Stomach smooth muscle (tissue), 2 donors: ENCODE data around the gene QRICH1.
"Not testable (repeated sequence)": the region's sequence is repeated elsewhere in the genome, so short reads cannot be mapped to it uniquely, and the experiment has no call there.

Experiments
- H3K27ac ChIP-seq: one replicate; pipeline ENCODE4 v1.7.0; 2013; ENCODE audit warnings: mild to moderate bottlenecking, low read length, inconsistent platforms
- H3K27me3 ChIP-seq, 2 donors: one replicate each; pipeline ENCODE4 v1.7.0; 2013; ENCODE audit warnings: low read length in 2 of 2; ENCODE audit not compliant: insufficient read depth in 2 of 2, control insufficient read depth in 1 of 2
- H3K36me3 ChIP-seq, 2 donors: one replicate each; pipeline ENCODE4 v1.7.0; 2013; ENCODE audit warnings: low read length in 2 of 2; ENCODE audit not compliant: control insufficient read depth in 2 of 2, insufficient read depth in 2 of 2
- H3K4me1 ChIP-seq: one replicate; pipeline ENCODE4 v1.7.0; 2013; ENCODE audit warnings: low read length; ENCODE audit not compliant: control insufficient read depth, insufficient read depth
- H3K4me3 ChIP-seq, 2 donors: one replicate each; pipeline ENCODE4 v1.7.0; 2013; ENCODE audit warnings: low read length in 2 of 2
- H3K9ac ChIP-seq, 2 donors: one replicate each; pipeline ENCODE4 v1.7.0; 2013; ENCODE audit warnings: low read length in 2 of 2, mild to moderate bottlenecking in 1 of 2
- H3K9me3 ChIP-seq, 2 donors: one replicate each; pipeline ENCODE4 v1.7.0; 2013; ENCODE audit warnings: low read length in 2 of 2; ENCODE audit not compliant: control insufficient read depth in 2 of 2
- donor health status: healthy.
- donor health status: Pancreatic carcinoma.

QRICH1 gene

GRCh38 chr3:49016414-49017228 is 77.2 kb downstream of the QRICH1 start:
- Histone ChIP-seq H3K9me3 (no peaks in the 10 kb centered on the region), H3K36me3 (peaks cover 37 to 40% of the 10 kb centered on the region in 2 donors), H3K27ac (peak overlapping the region; percentile 11), H3K4me3 (no peak overlapping the region), H3K4me1 (peaks cover 50% of the 10 kb centered on the region), H3K27me3 (no peaks in the 10 kb centered on the region), H3K9ac (no peak overlapping the region)

DNA sequence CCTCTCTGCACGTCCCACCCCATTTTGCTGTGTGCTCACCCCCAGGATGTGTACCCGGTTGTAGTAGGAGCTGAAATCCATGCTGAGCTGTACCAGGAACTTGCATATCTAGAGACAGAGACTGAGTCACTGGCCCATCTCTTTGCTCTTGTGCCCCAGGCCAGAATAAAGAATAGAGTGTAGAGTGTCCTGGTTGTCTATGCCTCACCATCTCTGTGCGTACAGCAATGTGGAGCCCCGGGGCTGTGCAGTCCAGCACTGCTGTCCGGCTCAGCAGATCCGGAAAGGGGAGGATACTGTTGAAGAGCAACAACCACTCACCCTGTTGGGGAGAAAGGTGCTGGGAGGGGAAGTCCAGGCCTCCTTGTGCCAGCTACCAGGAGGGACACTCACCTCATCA is 78.1 kb downstream of the QRICH1 start:
- Histone ChIP-seq H3K4me3 (no peak overlapping the region), H3K9me3 (no peaks in the 10 kb centered on the region), H3K36me3 (peaks cover 37 to 40% of the 10 kb centered on the region in 2 donors), H3K27me3 (no peaks in the 10 kb centered on the region), H3K27ac (no peak overlapping the region), H3K4me1 (peaks cover 45% of the 10 kb centered on the region), H3K9ac (no peak overlapping the region)

DNA sequence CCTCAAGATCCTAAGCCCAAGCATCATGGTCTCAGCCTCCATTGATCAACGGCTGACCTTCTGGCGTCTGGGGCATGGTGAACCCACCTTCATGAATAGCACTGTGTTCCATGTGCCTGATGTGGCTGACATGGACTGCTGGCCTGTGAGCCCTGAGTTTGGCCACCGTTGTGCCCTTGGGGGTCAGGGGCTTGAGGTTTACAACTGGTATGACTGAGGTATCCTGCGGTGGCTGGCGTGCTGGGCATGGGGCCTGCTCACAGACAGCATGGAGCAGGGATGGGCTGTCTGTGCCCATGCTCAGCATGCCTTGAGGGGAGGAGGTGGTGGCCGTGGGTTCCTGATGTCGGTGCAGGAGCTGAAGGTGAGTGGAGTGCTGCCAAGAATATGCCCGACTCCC is 78.8 kb downstream of the QRICH1 start:
- Histone ChIP-seq H3K9me3 (no peaks in the 10 kb centered on the region), H3K4me3 (no peak overlapping the region), H3K27ac (no peak overlapping the region), H3K27me3 (no peaks in the 10 kb centered on the region), H3K4me1 (peaks cover 38% of the 10 kb centered on the region), H3K36me3 (peaks cover 37 to 40% of the 10 kb centered on the region in 2 donors), H3K9ac (no peak overlapping the region)

GRCh38 chr3:49013738-49014660 is 79.9 kb downstream of the QRICH1 start:
- Histone ChIP-seq H3K36me3 (peaks cover 37 to 43% of the 10 kb centered on the region in 2 donors), H3K9ac (no peak overlapping the region)

DNA sequence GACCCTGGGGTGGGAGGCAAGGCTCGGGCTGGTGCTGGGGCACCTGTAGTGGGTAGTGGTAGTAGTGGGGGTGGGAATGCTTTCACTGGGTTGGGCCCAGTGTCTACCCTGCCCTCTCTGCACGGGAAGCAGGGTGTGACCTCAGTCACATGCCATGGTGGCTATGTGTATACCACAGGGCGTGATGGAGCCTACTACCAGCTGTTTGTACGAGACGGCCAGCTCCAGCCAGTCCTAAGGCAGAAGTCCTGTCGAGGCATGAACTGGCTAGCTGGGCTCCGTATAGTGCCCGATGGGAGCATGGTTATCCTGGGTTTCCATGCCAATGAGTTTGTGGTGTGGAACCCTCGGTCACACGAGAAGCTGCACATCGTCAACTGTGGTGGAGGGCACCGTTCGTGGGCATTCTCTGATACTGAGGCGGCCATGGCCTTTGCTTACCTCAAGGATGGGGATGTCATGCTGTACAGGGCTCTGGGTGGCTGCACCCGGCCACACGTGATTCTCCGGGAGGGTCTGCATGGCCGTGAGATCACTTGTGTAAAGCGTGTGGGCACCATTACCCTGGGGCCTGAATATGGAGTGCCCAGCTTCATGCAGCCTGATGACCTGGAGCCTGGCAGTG is 80.6 kb downstream of the QRICH1 start:
- Histone ChIP-seq H3K27ac (no peak overlapping the region), H3K4me3 (no peak overlapping the region), H3K9ac (no peak overlapping the region), H3K4me1 (peaks cover 29% of the 10 kb centered on the region), H3K27me3 (no peaks in the 10 kb centered on the region), H3K9me3 (no peaks in the 10 kb centered on the region), H3K36me3 (peaks cover 37 to 43% of the 10 kb centered on the region in 2 donors)

More at GRCh38 chr3:49013738-49014660, 79.9 kb downstream of the QRICH1 start:
- Histone ChIP-seq H3K27me3 (no peaks in the 10 kb centered on the region), H3K9me3 (no peaks in the 10 kb centered on the region), H3K4me1 (peaks cover 33% of the 10 kb centered on the region), H3K4me3 (no peak overlapping the region), H3K27ac (no peak overlapping the region)

DNA sequence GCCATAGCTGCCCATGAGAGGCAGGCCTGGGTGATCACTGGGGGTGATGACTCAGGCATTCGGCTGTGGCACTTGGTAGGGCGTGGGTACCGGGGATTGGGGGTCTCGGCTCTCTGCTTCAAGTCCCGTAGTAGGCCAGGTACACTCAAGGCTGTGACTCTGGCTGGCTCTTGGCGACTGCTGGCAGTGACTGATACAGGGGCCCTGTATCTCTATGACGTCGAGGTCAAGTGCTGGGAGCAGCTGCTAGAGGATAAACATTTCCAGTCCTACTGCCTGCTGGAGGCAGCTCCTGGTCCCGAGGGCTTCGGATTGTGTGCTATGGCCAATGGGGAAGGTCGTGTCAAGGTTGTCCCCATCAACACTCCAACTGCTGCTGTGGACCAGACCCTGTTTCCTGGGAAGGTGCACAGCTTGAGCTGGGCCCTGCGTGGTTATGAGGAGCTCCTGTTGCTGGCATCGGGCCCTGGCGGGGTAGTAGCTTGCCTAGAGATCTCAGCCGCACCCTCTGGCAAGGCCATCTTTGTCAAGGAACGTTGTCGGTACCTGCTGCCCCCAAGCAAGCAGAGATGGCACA is 81.3 kb downstream of the QRICH1 start:
- Histone ChIP-seq H3K27ac (no peak overlapping the region), H3K27me3 (no peaks in the 10 kb centered on the region), H3K36me3 (peaks cover 37 to 43% of the 10 kb centered on the region in 2 donors), H3K9me3 (no peaks in the 10 kb centered on the region), H3K4me3 (no peak overlapping the region), H3K9ac (no peak overlapping the region), H3K4me1 (peaks cover 27% of the 10 kb centered on the region)

DNA sequence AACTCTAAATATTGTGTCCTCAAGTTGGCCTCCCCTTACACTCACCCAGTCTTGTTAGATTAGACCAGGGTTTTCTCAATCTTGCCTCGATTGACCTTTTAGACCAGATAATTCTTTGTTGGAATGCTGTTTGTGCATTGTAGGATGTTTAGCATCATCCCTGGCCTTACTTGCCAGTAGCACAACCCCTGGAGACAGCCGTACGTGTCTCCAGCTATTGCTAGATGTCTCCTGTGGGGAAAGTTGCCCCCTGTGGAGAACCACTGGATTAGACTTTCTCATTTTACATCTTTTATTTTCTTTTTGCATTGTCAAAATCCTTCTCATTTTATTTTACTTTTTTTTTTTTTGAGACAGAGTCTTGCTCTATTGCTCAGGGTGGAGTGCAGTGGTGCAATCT is 84.5 kb downstream of the QRICH1 start:
- no peaks in the 10 kb centered on the region for H3K27me3 ChIP-seq
- H3K36me3 ChIP-seq: peaks cover 16 to 23% of the 10 kb centered on the region in 2 donors
- H3K27ac ChIP-seq: no peak overlapping the region
- peaks cover 28% of the 10 kb centered on the region for H3K4me1 ChIP-seq
- H3K4me3 ChIP-seq: no peak overlapping the region
- H3K9me3 ChIP-seq: no peaks in the 10 kb centered on the region
- H3K9ac ChIP-seq: no peak overlapping the region

DNA sequence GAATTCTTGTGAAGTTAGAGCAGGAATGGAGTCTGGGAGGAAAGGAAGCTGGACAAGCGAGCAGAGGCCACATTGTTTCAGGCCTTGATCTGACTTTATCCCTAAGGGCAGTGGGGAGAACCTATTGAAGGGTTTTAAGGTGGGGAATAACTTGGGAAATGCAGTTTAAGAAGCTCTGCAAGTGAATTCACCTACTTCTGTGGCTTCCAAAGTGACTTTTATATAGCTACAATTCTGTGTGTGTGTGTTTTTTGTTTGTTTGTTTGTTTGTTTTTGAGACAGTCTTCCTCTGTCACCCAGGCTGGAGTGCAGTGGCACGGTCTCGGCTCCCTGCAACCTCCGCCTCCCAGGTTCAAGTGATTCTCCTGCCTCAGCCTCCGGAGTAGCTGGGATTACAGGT is 85.2 kb downstream of the QRICH1 start:
- H3K9me3 ChIP-seq, H3K27me3 ChIP-seq, H3K9ac ChIP-seq: not testable (repeated sequence)
- H3K27ac ChIP-seq: peak overlapping the region; percentile 97
- peaks cover 28% of the 10 kb centered on the region for H3K4me1 ChIP-seq
- peak overlapping the region in 1 of 2 donors; percentile 95 for H3K4me3 ChIP-seq
- H3K36me3 ChIP-seq: peaks cover 13 to 18% of the 10 kb centered on the region in 2 donors

DNA sequence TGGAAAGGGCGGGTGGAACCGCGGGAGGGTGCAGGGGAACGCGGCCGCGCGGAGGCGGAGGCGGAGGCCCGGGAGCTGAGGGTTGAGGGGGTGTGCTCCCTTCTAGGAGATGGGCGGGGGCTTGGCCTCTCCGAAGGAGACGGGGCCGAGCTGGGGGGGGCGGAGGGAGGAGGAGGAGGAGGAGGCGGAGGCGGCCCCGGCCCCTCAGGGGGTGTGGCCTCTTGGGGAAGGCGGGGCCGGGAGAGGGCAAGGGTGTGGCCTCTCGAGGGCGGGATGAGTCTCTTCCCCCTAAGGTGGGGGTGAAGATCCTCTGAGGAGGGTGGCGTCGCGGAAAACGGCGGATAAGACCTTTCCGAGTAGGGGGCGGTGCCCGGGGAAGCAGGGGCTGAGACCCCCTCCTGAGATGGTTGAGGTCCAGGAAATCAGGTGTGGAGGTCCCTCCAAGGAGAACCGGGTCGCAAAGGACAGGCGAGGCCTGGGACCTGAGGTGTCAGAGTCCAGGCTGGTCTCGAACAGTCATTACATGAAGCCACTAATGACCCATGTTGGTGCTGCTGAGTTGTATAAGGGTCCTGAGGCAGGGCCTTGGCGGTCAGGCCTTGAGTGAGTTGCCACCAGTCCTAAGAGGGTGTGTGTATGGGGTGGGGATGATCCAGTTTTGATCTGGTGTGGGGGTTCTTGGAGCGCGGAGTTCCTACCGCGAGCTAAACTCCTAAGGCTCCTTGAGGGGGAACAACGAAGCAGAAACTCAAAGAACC is 85.9 kb downstream of the QRICH1 start:
- H3K4me3 ChIP-seq: peak overlapping the region; percentile 90 to 95

More for the DNA sequence above, 85.9 kb downstream of the QRICH1 start:
- Histone ChIP-seq H3K27me3 (no peaks in the 10 kb centered on the region), H3K36me3 (peaks cover 9 to 17% of the 10 kb centered on the region in 2 donors), H3K9ac (peak overlapping the region; percentile 92 to 94), H3K9me3 (no peaks in the 10 kb centered on the region), H3K4me1 (peaks cover 26% of the 10 kb centered on the region), H3K27ac (peak overlapping the region; percentile 97)
